GM21723 (cell line): ENCODE data around the gene BCAS1.
"Not testable (repeated sequence)": the region's sequence is repeated elsewhere in the genome, so short reads cannot be mapped to it uniquely, and the experiment has no call there.

Source experiments
- ATAC-seq: cut with Tn5 transposase; IDR thresholded peaks from one replicate; pipeline ENCODE4 v1.9.1; 2021; ENCODE audit warnings: mild to moderate bottlenecking, moderate library complexity; ENCODE audit not compliant: unreplicated experiment

BCAS1 gene

DNA sequence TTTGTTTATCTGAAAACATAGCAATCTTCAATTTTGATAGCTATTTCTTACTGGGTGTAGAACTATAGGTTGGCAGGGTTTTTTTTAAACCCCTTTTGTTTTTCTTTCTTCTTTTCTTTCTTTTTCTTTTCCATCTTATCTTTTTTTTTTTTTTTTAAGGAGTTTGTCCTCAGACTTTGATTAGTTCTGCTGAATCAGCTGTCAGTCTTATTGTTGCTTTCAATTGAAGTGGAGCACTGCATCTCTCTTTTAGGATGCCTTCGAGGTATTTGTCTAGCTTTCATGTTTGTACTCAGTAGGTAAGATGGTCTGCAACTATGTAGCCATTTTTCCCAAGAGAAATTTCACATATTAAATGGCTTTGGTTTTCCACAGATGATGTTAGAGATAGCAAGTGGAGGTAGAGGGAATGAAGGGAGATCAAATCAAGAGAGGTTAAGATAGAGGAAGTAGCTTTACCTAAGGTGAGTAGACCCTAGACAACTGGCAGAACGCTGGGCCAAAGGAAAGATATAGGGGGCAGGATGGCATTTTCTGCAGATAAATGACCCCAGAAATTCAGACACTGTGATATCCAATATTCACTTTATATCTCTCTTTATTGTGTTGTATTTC is 137.1 kb downstream of the BCAS1 start:
- no peak for ATAC-seq

DNA sequence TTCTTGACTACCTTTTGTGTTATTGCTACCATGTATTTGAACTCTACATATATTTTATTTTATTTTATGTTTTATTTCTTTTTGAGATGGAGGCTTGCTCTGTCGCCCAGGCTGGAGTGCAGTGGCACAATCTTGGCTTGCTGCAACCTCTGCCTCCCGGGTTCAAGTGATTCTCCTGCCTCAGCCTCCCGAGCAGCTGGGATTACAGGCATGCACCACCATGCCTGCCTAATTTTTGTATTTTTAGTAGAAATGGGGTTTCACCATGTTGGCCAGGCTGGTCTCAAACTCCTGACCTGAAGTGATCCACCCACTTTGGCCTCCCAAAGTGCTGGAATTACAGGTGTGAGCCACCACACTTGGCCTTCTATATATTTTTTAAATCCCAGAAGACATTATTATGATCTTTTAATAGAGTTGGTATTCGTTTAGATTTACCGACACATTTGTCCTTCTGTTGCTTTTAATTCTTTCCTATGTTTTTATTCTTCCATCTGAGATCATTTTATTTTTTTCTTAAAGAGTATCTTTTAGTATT is 137.7 kb downstream of the BCAS1 start:
- not testable (repeated sequence) for ATAC-seq

DNA sequence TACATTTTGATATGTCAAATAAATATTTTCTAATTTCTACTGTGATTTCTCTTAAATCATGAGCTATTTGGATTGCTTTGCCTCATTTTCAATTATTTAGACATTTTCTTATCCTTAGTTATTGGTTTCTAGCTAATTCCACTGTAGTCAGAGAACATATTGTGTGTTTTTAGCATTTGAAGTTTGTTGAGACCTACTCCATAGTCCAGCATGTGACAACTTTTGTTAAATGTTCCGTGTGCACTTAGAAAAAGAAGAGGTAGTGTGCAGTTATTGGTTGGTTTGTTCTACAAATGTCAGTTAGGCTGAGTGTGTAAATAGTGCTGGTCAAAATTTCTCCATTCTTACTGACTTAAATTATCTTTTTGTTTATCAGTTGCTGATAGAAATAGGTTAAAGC is 138.8 kb downstream of the BCAS1 start:
- ATAC-seq: no peak

DNA sequence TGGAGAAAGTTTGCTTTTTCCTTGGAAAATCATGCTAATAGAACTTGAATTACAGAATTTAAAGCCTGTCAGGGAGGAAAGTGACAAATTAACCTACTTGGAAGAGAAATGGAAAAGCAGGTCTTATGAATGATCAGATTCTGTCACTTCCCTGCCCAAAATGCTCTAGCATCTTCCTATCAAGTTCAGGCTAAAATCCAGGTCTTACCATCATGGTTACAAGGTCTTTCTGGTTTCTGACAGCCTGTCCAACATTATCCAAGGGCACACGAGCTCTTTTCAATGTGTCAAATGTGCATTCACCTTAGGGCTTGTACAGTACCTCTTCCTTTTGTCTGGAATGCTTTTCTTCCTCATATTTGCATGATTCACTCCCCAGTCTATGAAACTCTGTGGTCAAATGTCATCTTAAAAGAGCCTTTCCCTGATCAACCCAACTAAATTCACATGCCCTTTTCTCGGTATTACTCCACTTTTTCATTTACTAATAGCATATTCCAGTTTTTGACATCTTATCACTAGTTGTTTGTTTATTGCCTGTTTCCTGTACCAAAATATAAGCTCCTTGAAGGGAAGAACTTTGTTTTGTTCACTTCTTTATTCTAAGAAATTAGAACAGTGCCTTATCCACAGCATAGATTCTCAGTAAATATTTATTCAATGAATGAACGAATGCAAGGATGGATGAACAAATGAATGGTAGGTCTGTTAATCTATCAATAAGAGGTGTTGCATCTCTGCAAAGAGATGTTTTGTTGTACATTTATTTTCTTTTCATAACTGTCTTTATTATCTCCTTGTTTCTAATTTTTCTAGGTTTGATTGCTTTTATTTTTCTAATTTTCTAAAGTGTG is 139.5 kb downstream of the BCAS1 start:
- ATAC-seq: no peak

DNA sequence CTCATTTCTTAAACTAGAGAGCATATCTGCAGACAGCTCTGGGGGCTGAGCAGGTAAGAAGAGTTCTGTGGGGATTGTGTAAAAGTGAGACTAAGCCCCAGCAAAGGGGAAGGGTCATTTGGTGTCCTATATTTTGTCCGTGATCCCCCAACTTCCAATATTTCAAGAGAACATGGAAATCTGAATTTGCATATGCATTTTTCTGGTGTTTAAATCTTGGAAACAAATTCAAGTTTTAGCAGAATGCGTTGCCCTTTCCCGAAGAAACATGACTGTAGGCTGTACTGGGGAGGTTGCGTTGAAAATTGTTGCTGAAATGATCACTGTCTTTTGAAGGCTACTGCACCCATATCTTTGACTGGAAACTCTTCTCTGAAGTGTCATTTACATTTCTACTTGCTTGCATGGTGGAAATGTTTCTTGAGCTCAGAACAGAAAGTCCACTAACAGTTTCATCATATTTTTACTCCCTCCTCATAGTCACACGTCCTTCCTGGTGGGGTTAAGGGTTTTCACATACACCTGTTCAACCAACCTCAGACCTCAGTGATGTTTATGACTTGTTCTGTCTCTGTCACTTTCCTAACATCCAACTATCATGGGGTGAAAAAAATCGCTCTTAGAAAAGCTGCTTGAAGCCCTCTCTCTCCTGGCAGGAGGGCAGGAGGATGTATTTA is 140.3 kb downstream of the BCAS1 start:
- ATAC-seq: peak; percentile 68

DNA sequence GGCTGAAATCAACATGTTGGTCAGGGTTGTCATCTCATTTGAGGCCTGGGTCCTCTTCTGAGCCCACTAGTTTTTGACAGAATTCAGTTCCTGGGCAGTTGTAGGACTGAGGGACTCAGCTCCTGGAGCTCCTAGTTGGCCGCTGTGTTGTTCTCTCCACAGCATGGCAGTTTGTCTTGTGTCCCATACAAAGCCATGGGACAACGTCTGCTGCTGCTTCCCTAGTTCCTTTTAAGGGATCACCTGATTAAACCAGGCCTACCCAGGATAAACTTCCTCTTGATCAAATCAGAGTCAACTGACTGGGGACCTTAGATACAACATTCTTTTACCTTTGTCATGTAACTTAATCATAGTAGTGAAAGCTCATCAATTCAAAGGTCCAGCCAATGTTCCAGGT is 141.0 kb downstream of the BCAS1 start:
- ATAC-seq: no peak

DNA sequence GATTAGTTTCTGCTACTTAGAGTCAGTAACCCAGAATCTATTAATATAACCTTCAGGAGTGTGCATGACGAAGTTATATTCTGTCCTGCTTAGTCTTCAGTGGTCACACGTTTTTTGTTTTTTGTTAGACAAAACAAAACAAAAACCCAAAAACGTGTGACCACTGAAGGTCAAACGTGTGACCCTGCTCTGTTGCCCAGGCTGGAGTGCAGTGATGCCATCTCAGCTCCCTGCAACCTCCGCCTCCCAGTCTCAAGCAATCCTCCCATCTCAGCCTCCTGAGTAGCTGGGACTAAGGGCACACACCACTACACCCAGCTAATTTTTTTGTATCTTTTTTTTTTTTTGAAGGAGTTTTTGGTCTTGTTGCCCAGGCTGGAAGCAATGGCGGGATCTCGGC is 142.4 kb downstream of the BCAS1 start:
- no peak for ATAC-seq

DNA sequence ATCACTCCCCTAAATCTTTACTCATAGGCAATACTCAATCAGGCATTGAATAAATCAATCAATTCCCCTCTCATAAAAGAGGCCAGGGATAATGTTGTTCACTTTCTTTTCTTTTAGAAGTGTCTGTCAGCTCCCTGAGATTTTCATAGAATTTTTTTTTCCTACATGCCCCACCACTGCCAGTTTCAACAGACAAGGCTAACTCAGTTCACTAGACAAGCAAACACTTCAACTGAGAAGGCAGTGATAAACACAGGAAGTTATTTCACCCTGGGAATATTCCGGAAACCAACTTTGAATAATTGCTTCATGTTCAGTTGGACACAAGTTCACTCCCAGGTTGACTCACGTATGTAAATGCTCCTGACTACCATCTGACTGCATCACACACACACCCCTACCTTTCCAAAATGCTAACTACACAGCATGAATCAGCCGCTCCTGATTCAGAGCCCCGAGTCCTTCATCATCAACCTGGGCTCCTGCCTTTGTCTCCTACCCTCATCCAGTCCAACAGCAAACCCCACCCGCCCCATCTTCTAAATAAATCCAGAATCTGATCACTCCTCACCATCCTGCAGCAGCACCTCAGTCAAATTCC is 143.9 kb downstream of the BCAS1 start:
- ATAC-seq: peak; percentile 68

DNA sequence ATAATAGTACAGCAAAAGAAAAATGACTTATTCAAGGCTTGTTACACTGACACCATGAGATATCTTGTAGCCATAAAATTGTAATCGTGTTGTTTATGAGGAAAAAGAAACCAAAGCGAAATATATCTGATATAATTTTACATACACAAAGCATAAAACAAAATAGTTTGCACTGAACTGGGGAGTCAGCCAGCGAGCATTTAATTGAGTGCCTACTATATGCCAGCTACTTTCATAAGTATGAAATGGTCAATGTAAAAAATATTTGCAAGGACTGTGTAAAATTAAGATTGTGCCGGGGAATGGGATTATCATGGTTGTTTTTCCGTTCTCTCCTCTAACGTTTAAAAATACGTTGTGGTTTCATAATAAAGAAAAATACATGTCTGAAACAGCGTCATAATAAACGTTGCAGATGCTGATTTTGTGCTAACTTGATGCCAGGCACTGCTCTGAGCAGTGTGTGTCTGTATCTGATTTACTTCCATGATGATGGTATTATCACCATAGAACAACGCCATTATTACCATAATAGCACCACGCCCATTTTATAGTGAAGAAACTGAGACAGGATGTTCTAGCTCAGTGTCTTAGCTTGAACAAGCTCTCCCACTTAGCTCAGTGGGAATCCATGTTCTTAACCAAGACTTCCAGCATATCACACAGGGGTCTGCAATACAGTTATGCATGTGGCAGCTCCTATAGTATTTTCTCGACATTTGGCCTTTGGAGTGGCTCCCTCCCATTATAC is 144.6 kb downstream of the BCAS1 start:
- ATAC-seq: no peak

DNA sequence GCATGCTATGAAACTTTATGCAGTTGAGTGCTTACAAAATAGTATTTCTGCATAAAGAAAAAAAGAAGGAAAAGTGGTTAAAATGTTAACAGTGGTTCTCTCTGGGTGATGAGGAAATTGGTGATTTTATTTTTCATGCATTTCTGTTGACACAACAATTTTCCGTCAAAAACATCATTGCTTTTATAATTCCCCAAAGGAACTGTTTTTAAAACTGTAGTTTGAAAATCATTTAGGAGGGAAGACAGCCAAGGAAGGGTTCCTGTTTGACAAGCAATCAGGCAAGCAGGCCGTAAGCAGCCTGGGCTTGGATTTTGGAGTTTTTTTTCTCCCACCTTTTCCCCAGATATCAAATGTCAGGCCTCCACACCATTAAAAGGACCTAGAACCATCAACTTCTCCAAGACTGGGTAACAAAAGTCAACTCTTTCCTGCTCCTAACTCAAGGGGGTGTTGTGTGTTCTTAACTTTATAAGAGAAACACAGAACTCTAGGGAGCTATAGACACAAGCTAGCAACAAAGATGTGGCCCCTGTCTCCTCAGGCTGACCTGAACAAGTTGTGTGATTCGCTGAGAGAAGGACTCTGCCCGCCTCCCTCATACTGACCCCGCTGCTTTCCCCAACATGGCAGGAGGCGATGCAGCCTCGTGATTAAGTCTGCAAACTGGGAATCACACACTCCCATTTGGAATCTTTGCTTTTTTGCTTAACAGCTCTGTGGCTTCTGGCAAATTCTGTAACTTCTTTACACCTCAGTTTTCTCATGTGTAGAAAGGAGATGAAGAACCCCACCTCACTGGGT is 146.6 kb downstream of the BCAS1 start:
- ATAC-seq: no peak

DNA sequence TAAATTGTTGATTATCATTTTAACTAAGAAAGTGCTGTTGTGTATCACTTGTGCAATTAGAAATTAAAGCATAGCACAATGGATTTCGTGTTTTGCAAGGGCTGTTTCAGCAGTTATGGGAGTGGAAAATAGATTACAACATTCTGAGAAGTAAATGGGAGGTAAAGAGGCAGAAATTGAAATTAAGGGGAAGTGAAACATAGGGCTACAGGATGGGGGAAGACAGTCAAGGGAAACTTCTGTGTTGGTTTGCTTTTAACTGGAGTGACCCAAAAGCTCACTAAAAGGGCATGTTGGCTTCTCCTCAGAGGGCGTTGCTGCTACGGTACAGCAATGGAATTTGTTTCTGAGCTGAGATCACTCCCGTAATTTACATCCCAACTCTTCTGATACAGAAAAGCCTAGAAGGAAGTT is 147.5 kb downstream of the BCAS1 start:
- ATAC-seq: peak; percentile 53

DNA sequence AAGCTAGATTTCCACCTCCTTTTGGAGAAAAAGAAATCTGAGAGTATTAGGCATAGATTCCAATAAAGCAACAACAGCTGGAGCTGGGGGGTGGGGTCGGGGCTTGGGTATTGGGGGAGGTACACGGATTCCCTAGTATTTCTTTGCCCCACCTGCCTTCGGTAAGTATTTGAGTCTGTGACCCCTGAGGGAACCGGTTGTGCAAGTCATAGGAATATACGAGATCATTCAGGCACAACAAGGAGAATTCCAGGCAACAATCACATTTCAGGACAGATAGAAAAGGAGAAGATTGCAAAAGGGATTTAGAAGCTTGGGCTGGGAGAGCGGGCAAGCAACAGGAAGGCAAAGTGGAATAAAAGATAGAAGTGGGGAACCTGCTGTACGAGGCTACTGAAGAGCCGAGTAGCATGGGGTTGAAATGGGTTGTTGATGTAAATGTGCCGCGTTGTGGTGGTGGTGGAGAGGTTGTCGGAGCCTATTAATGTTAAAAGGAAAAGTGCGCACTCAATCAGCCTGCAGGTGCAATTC is 148.9 kb downstream of the BCAS1 start:
- no peak for ATAC-seq

DNA sequence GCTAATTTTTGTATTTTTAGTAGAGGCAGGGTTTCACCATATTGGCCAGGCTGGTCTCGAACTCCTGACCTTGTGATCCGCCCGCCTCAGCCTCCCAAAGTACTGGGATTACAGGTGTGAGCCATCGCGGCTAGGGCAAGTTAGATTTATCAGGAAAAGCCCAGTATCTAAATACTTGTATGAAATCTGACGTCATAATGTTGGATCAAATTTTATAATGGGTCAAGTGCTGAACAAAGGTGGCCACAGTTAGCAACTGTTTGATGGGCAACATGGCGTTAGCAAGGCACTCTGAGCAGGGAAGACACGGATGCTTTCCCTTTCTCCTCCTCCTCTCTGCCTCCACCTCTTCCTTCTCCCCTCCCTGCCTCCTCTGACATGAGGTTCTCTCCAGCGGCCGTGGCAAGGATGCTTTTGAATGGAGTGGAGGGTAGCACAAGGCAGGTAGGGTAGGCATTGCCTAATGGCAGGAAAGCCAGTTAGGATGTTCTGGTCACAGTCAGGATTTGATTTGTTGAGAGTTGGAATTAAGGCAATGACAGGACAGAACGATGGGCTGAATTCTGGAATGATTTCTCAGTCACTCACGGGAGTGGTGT is 149.6 kb downstream of the BCAS1 start:
- ATAC-seq: no peak

DNA sequence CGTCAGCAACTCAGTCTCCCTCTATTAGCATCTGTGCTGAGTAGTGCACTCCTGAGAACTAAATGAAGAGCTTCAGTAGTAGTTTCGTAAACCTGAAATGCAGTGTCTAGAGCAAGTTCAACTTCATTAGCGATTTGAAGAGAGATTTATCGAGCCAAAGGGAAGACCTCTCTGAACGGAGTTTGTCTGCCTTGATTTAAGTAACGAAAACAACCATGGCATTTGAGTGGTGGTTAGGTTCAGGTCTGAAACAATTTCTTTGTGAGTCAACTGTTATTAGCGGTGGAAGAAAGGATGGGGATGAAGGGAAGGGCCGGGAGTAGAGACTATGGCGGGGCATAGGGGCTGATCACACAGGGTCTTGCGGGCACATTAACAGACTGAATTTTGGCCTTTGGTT is 150.5 kb downstream of the BCAS1 start:
- ATAC-seq: no peak

DNA sequence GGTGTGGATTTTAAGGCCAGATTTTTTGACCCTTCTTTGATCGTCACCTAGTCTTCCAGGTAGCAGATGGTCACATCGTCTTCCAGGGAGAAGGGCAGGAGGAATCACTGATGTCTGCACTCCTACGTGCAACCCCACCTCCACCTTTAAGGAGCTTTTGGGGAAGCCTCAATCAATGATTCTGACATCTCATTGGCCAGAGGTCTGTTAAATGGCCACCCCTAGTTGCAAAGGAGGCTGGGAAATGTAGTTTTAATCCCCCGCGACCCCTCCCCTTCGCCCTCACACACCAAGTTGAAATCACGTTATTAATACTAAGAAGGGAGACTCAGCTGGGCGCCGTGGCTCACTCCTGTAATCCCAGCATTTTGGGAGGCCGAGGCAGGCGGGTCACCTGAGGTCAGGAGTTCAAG is 151.4 kb downstream of the BCAS1 start:
- ATAC-seq: no peak

DNA sequence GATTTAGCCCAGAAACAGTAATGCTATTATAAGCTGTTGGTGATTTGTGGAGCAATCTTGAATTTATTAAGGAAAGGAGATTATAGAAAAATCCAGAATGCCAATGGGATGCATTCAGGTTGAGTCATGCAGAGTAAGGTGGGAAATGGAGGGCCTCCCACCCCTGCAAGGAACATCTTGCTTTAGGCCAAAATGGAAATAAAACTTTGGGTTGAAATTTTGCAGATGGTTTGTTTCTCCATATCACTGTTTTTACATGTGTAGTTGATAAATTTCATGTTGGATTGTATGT is 152.4 kb downstream of the BCAS1 start:
- no peak for ATAC-seq

DNA sequence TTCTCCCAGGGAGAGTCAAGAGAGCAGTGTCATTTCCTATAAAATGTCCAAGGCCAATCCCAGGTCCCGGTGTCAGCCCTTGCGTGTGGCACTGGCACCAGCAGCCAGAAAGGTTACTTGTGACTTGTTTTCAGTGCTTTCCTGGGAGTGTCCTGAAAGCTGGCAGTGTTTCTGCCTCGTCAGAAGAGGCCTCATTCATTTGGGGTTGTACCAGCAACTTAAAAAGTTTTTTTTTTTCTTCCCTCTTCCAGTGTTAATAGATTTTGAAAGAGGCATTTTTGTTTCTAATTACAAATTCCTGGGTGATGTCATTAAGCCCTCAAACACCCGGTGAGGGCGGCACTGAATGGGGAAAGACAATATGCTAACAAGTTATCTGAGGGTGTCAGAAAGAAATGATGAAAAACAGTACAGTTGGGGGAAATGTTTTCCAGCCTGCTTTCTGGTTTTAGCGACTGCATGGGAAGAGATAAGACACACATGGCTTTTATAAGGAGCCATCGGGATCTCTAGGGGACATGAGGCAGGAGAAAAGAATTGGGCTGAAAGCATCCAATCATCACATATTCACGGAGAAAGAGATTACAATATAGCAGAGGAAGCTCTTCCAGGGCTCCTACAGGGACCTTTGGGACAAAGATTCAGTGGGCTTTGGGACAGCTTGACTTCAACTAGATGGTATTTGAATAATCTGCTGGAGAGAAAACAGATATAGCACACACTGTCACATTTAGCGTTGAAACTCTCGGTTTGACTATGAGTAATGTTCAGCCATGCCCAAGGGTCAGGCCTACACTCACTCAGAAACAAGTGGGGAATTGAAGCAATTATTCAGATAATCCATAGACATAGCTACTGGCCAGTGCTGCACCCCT is 153.0 kb downstream of the BCAS1 start:
- ATAC-seq: peak; percentile 74

DNA sequence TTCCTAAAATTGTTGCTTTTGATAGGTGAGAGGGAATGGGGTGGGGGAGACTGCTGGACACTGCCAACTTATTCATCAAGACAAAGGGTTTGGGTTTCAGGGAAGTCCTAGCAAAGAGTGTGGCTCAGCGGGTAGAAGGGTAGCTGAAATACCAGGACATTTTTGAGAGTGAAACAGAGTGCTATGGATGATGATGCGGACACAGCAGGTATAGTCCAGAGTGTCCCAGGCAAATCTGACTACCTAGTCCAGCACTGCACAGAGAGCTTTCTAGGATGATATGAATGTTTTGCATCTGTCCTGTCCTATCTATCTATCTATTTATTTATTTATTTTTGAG is 154.3 kb downstream of the BCAS1 start:
- no peak for ATAC-seq
